ENCODE results near the gene MAP1LC3B.
A peak's percentile ranks its signal among the peaks of the same experiment; 100 is the strongest.

Gene MAP1LC3B

GRCh38 chr16:87451563-87452210 is 59.6 kb downstream of the MAP1LC3B start:
- H3K27ac Mint-ChIP-seq: peak overlapping the region in 1 of 3 experiments; percentile 49
- TF ChIP-seq CTCF (IDR thresholded peaks at IDR 0.05; ENCODE audit: unreplicated experiment in 3 of 3): no peak
- no peaks in the 10 kb centered on the region for H3K9me3 Mint-ChIP-seq
- peaks cover 53% of the 10 kb centered on the region for H3K4me1 Mint-ChIP-seq
- no peak overlapping the region for H3K4me3 Mint-ChIP-seq
- H3K27me3 Mint-ChIP-seq (ENCODE audit: low read depth): no peaks in the 10 kb centered on the region
- H3K36me3 Mint-ChIP-seq (ENCODE audit: low read depth): peaks cover 56% of the 10 kb centered on the region

DNA sequence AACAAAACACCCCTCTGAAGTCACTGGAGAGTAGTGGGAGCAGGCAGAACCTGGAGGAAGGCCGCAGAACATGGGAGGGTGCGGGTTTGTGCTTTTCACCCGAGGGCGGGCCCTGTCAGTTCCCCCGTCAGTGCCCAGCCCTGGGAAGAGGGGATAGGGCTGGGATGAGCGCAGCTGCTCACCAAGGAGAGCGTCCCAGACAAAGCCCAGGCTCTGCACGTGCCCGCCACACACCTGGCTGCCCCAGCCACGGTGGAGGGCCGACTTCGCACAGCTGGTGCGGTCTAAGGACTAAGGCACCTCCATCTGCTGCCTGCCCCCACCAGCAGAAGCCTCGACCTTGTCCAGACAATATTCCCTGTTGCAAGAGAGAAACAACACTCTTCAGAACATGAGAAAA is 61.2 kb downstream of the MAP1LC3B start:
- Mint-ChIP-seq H3K9me3 (no peaks in the 10 kb centered on the region), H3K4me1 (peaks cover 53% of the 10 kb centered on the region), H3K27ac (peak overlapping the region in 1 of 3 experiments; percentile 31), H3K27me3 (ENCODE audit: low read depth) (no peaks in the 10 kb centered on the region), H3K36me3 (ENCODE audit: low read depth) (peaks cover 53% of the 10 kb centered on the region), H3K4me3 (no peak overlapping the region)
- no peak for TF ChIP-seq CTCF (IDR thresholded peaks at IDR 0.05; ENCODE audit: unreplicated experiment in 3 of 3)

Data from nephron (organoid).